ENCODE results near the gene GLT8D1.

DNA sequence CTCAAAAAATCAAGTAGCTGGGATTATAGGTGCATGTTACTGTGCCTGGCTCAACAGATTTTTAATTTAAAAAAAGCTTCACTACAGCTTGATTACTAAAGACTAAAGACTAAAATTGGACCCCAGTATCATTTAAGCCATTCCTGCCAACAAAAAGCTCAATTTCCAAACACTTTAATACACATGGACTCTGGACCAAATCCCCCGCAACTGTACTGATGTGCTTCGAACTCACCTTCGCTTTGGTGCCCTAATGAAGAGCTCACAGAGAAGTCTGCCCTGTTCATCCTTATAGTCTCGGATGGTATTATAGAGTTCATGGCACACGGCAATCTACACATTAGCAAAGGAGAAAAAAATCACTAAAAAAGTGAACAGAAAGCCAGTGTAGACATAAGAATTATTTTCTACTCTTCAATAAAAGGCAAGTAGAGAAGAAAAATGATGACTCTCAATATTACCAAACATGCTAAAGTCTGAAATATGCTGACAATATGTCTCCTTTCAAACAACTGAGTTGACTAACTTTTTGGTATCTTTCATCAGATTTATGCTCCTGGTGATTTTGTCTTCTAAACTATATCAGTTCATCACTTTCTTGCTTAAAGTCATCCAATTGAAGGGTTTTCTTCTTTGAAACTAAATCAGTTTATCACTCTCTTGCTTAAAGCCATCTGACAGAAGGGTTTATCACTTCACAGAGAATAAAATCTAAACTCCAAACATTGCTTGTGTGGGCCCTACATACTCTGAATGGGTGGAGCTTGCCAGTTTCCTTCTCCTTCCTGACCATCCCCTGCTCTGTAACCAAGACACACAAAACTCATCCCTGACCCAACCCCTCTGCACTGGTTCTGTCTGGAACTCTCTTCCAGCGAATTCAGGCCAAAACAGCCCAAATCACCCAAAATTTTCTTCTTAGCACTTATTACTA lies 27.1 kb downstream of the GLT8D1 start:
- no peak for TF ChIP-seq POLR2A (IDR thresholded peaks at IDR 0.05; ENCODE audit: low read depth, low read length)
- TF ChIP-seq POLR2AphosphoS5 (IDR thresholded peaks at IDR 0.05; ENCODE audit: low read depth, low read length) = no peak
- TF ChIP-seq TAF1 (IDR thresholded peaks at IDR 0.05; ENCODE audit: borderline replicate concordance, low read depth, low read length) = no peak
